HEK293 (cell line): Measurements from ENCODE around the gene KLHDC7B.

Source experiments
- CTCF ChIA-PET: fragments of 350-600 bp; formaldehyde crosslinking; extraction: SDS; loops from one replicate; lab custom pipeline; 2021; ENCODE audit warnings: antibody characterized with exemption; lab: Yijun Ruan, JAX
- POLR2A ChIA-PET: fragments of 300-600 bp; formaldehyde crosslinking; extraction: SDS; loops from one replicate; lab custom pipeline; 2020; ENCODE audit warnings: antibody characterized with exemption, inconsistent platforms; lab: Yijun Ruan, JAX
- H3K27ac ChIP-seq: fragments of 200-500 bp; sonication (Bioruptor generic); 2 replicates; pipeline ENCODE4 v1.5.1; 2014; ENCODE audit warnings: low read depth, low read length, control low read depth, inconsistent platforms; ENCODE audit errors: extremely low read depth
- H3K36me3 ChIP-seq, 2 experiments: fragments of 200-500 bp in 1 of 2; sonication (Bioruptor generic) in 1 of 2; 1 replicate in 1 of 2; 2 replicates in 1 of 2; pipeline ENCODE4 v1.5.1; 2014 to 2017; ENCODE audit warnings: inconsistent platforms in 2 of 2, low read length in 2 of 2; ENCODE audit not compliant: control insufficient read depth in 2 of 2, insufficient read depth in 1 of 2
- H3K4me1 ChIP-seq: fragments of 200-500 bp; sonication (Bioruptor generic); 2 replicates; pipeline ENCODE4 v1.5.1; 2014; ENCODE audit warnings: mild to moderate bottlenecking, low read length, inconsistent platforms; ENCODE audit not compliant: control insufficient read depth, insufficient read depth
- H3K4me3 ChIP-seq: 2 replicates; pipeline ENCODE4 v1.5.1; 2011; ENCODE audit warnings: low read depth, mild to moderate bottlenecking, control low read depth, low read length, moderate library complexity
- H3K9me3 ChIP-seq: fragments of 200-500 bp; sonication (Bioruptor generic); 2 replicates; pipeline ENCODE4 v1.5.1; 2014; ENCODE audit warnings: low read depth, low read length, inconsistent platforms; ENCODE audit not compliant: control insufficient read depth, insufficient read depth
- GLI4 ChIP-seq: fragments of 450-650 bp; formaldehyde crosslinking; IDR thresholded peaks from 2 replicates; pipeline ENCODE4 v1.5.1; 2016; ENCODE audit warnings: missing biosample characterization, missing genetic modification characterization
- GLIS1 ChIP-seq: fragments of 450-650 bp; formaldehyde crosslinking; IDR thresholded peaks from 2 replicates; pipeline ENCODE4 v1.5.1; 2016; ENCODE audit warnings: missing biosample characterization, missing genetic modification characterization
- HOXC10 ChIP-seq: sonication (generic); formaldehyde crosslinking; IDR thresholded peaks from 2 replicates; pipeline ENCODE4 v1.8.1; 2023; ENCODE audit warnings: mild to moderate bottlenecking, missing genetic modification reagents
- HOXD13 ChIP-seq: sonication (generic); formaldehyde crosslinking; IDR thresholded peaks from 2 replicates; pipeline ENCODE4 v1.8.0; 2022; ENCODE audit warnings: missing genetic modification reagents, borderline replicate concordance
- REPIN1 ChIP-seq: fragments of 450-650 bp; formaldehyde crosslinking; IDR thresholded peaks from 2 replicates; pipeline ENCODE4 v1.5.1; 2017; ENCODE audit warnings: missing biosample characterization, missing genetic modification characterization, low read depth
- SCRT2 ChIP-seq: fragments of 450-650 bp; formaldehyde crosslinking; IDR thresholded peaks from 2 replicates; pipeline ENCODE4 v1.5.1; 2016; ENCODE audit warnings: missing biosample characterization, missing genetic modification characterization
- ZBTB17 ChIP-seq: fragments of 450-650 bp; formaldehyde crosslinking; IDR thresholded peaks from 2 replicates; pipeline ENCODE4 v1.5.1; 2016; ENCODE audit warnings: missing biosample characterization, missing genetic modification characterization
- ZBTB20 ChIP-seq: fragments of 450-650 bp; formaldehyde crosslinking; IDR thresholded peaks from 2 replicates; pipeline ENCODE4 v1.5.1; 2016; ENCODE audit warnings: missing biosample characterization, missing genetic modification characterization
- ZEB2 ChIP-seq: fragments of 450-650 bp; formaldehyde crosslinking; IDR thresholded peaks from 2 replicates; pipeline ENCODE4 v1.5.1; 2016; ENCODE audit warnings: missing biosample characterization, missing genetic modification characterization
- ZFHX2 ChIP-seq: fragments of 450-650 bp; formaldehyde crosslinking; conservative IDR thresholded peaks from 2 replicates; pipeline ENCODE4 v1.5.1; 2016; ENCODE audit warnings: missing biosample characterization, missing genetic modification characterization
- ZNF10 ChIP-seq: fragments of 450-650 bp; formaldehyde crosslinking; IDR thresholded peaks from 2 replicates; pipeline ENCODE4 v1.5.1; 2017; ENCODE audit warnings: missing biosample characterization, missing genetic modification characterization
- ZNF248 ChIP-seq: fragments of 450-650 bp; formaldehyde crosslinking; IDR thresholded peaks from 2 replicates; pipeline ENCODE4 v1.5.1; 2017; ENCODE audit warnings: missing biosample characterization, missing genetic modification characterization
- ZNF302 ChIP-seq: fragments of 450-650 bp; formaldehyde crosslinking; IDR thresholded peaks from 2 replicates; pipeline ENCODE4 v1.5.1; 2016; ENCODE audit warnings: missing biosample characterization, missing genetic modification characterization, low read depth
- ZNF335 ChIP-seq: fragments of 450-650 bp; formaldehyde crosslinking; conservative IDR thresholded peaks from 2 replicates; pipeline ENCODE4 v1.5.1; 2016; ENCODE audit warnings: missing biosample characterization, missing genetic modification characterization
- ZNF341 ChIP-seq: fragments of 450-650 bp; formaldehyde crosslinking; IDR thresholded peaks from 2 replicates; pipeline ENCODE4; 2016; ENCODE audit warnings: low read depth, missing biosample characterization, missing genetic modification characterization
- ZNF544 ChIP-seq: fragments of 450-650 bp; formaldehyde crosslinking; IDR thresholded peaks from 2 replicates; pipeline ENCODE4 v1.5.0; 2017; ENCODE audit warnings: missing biosample characterization, missing genetic modification characterization
- ZNF548 ChIP-seq: fragments of 450-650 bp; formaldehyde crosslinking; IDR thresholded peaks from 2 replicates; pipeline ENCODE4 v1.5.1; 2016; ENCODE audit warnings: missing biosample characterization, missing genetic modification characterization
- ZNF549 ChIP-seq: fragments of 450-650 bp; IDR thresholded peaks from 2 replicates; pipeline ENCODE4 v1.5.1; 2018; ENCODE audit warnings: missing biosample characterization, missing genetic modification characterization, mild to moderate bottlenecking, inconsistent platforms, moderate library complexity
- ZNF600 ChIP-seq: fragments of 450-650 bp; formaldehyde crosslinking; IDR thresholded peaks from 2 replicates; pipeline ENCODE4 v1.5.1; 2016; ENCODE audit warnings: missing biosample characterization, missing genetic modification characterization
- ZNF626 ChIP-seq: fragments of 450-650 bp; sonication (Bioruptor Pico); formaldehyde crosslinking; IDR thresholded peaks from 2 replicates; pipeline ENCODE4 v1.5.1; 2018; ENCODE audit warnings: missing biosample characterization, missing genetic modification characterization, inconsistent platforms
- ZNF629 ChIP-seq: fragments of 450-650 bp; formaldehyde crosslinking; IDR thresholded peaks from 2 replicates; pipeline ENCODE4 v1.5.1; 2017; ENCODE audit warnings: missing biosample characterization, missing genetic modification characterization
- ZNF677 ChIP-seq: fragments of 450-650 bp; IDR thresholded peaks from 2 replicates; pipeline ENCODE4 v1.5.0; 2018; ENCODE audit warnings: missing biosample characterization, mild to moderate bottlenecking, missing genetic modification characterization, moderate library complexity
- ZNF701 ChIP-seq: fragments of 450-650 bp; formaldehyde crosslinking; IDR thresholded peaks from 2 replicates; pipeline ENCODE4 v1.5.1; 2016; ENCODE audit warnings: missing biosample characterization, missing genetic modification characterization
- ZNF785 ChIP-seq: fragments of 450-650 bp; formaldehyde crosslinking; IDR thresholded peaks from 2 replicates; pipeline ENCODE4 v1.5.1; 2016; ENCODE audit warnings: missing biosample characterization, missing genetic modification characterization
- ZSCAN16 ChIP-seq: fragments of 450-650 bp; formaldehyde crosslinking; IDR thresholded peaks from 2 replicates; pipeline ENCODE4 v1.5.1; 2016; ENCODE audit warnings: missing biosample characterization, missing genetic modification characterization
- TF ChIP-seq, protein P1 (sequence below): fragments of 450-650 bp; formaldehyde crosslinking; IDR thresholded peaks from 2 replicates; pipeline ENCODE4 v1.5.1; 2017; ENCODE audit warnings: missing biosample characterization, missing genetic modification characterization
- TF ChIP-seq, protein P2 (sequence below): fragments of 450-650 bp; formaldehyde crosslinking; IDR thresholded peaks from 2 replicates; pipeline ENCODE4 v1.5.1; 2016; ENCODE audit warnings: missing biosample characterization, missing genetic modification characterization, borderline replicate concordance

The KLHDC7B gene

DNA sequence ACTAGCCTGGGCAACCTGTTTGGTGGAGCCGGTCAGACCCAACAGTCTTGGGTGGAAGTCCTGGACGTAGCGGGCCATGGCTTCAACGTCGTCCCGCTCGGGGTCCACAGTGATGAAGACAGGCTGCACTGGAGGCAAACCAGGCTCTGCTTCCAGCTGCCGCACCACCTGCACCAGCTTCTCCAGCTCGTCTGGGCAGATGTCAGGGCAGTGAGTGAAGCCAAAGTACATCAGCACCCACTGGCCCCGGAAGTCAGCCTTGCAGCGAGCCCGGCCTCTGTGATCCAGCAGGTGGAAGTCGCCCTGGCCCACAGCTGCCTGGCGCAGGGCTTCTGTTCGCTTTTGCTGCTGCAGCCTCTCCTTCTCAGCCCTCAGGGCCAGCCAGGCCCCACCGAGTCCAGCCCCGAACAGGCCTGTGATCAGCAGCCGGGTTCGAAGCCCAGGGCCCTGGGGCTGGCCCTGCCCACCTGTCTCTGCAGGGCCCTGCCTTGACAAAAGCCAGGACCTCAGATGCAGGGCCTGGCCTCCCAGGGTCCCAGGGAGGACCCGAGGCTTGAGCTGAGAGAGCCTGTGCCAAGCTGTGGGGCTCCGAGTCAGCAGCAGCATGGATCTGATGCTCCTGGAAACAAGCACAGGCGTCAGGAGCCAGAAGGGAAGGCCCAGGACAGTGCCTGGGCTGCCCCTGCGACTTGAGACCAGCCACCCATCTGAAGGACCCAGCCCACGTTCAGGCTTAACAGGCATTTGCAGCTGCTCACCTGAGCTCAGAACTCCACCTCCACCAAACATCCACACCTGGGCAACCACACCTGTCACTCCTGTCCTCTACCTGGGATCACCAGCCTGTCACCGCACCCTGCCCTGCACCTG lies 21.7 kb upstream of the KLHDC7B start:
- TF ChIP-seq ZNF629 (tag by site-specific recombination) (no peak), ZNF701 (tag by site-specific recombination) (no peak), ZNF626 (tag by site-specific recombination) (no peak), ZNF335 (tag by site-specific recombination) (peak; percentile 99), ZNF548 (no peak), SCRT2 (peak; percentile 47; the same call in 1 of the 2 replicates), ZNF10 (tag by site-specific recombination) (no peak), ZNF302 (tag by site-specific recombination) (no peak), ZBTB17 (tag by site-specific recombination) (peak; percentile 96), ZNF785 (tag by site-specific recombination) (no peak), GLIS1 (tag by site-specific recombination) (peak; percentile 51), ZNF600 (no peak), ZEB2 (peak; percentile 91), ZFHX2 (tag by site-specific recombination) (no peak), ZNF544 (tag by site-specific recombination) (no peak), ZNF677 (tag by site-specific recombination) (no peak), ZNF549 (tag by site-specific recombination) (no peak), GLI4 (tag by site-specific recombination) (no peak), ZNF248 (tag by site-specific recombination) (no peak), ZSCAN16 (tag by site-specific recombination) (no peak), ZBTB20 (tag by site-specific recombination) (peak; percentile 43)
- TF ChIP-seq, protein P1, sequence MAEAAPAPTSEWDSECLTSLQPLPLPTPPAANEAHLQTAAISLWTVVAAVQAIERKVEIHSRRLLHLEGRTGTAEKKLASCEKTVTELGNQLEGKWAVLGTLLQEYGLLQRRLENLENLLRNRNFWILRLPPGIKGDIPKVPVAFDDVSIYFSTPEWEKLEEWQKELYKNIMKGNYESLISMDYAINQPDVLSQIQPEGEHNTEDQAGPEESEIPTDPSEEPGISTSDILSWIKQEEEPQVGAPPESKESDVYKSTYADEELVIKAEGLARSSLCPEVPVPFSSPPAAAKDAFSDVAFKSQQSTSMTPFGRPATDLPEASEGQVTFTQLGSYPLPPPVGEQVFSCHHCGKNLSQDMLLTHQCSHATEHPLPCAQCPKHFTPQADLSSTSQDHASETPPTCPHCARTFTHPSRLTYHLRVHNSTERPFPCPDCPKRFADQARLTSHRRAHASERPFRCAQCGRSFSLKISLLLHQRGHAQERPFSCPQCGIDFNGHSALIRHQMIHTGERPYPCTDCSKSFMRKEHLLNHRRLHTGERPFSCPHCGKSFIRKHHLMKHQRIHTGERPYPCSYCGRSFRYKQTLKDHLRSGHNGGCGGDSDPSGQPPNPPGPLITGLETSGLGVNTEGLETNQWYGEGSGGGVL = no peak
- Histone ChIP-seq H3K9me3 (no peaks in the 10 kb centered on the region), H3K36me3 (peaks cover 0 to 49% of the 10 kb centered on the region in 2 experiments; a peak in 2 of 3 replicates), H3K4me3 (peak overlapping the region; percentile 79), H3K27ac (peak overlapping the region; percentile 90; the same call in 1 of the 2 replicates), H3K4me1 (no peaks in the 10 kb centered on the region; the same call in 1 of the 2 replicates)
- ChIA-PET CTCF (interaction anchor here (2.1 to 2.7 kb wide), 4 partner anchors 9 to 41 kb away, joined by 13 to 37 read pairs (median 24); partner anchors contain the start of genes LMF2, NCAPH2 and SYCE3), POLR2A (interaction anchor here (0.9 to 5.3 kb wide), 11 partner anchors 9 to 276 kb away, joined by 3 to 189 read pairs (median 19); partner anchors contain the start of genes CHKB, LMF2, NCAPH2 and SYCE3)

DNA sequence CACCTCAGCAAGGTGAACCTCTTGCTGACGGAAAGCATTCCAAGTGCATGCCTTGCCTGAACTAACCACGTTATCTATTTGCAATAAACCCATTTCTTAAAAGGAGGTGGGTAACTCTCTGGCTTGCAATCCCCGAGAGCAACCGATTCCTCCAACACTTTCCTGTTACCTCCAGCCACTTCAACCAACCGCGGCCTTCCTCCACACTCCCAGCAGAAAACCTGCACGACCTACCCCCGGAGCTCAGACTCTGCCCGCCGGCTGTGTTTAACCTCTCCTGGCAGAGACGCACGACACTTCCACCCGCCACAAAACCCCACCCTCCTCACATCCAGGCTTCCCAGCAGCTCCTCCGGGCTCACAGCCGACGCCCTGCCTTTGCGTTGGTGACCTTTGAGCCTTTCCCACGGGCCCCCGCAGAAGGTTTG lies 21.0 kb upstream of the KLHDC7B start:
- Histone ChIP-seq H3K27ac (peak overlapping the region; percentile 90), H3K9me3 (no peaks in the 10 kb centered on the region), H3K36me3 (peaks cover 0 to 43% of the 10 kb centered on the region in 2 experiments; a peak in 2 of 3 replicates), H3K4me1 (no peaks in the 10 kb centered on the region; the same call in 1 of the 2 replicates), H3K4me3 (peak overlapping the region; percentile 79)
- ChIA-PET POLR2A (interaction anchor here (0.9 to 5.3 kb wide), 16 partner anchors 8 to 277 kb away, joined by 3 to 189 read pairs (median 8); partner anchors contain the start of genes CHKB, KLHDC7B, LMF2 and NCAPH2), CTCF (interaction anchor here (1.1 to 2.7 kb wide), 5 partner anchors 10 to 40 kb away, joined by 6 to 37 read pairs (median 17); partner anchors contain the start of genes LMF2, NCAPH2 and SYCE3)
- TF ChIP-seq HOXD13 (peak; percentile 4; the same call in 1 of the 2 replicates), HOXC10 (CRISPR knock-in tag) (peak; percentile 61; the same call in 1 of the 2 replicates), ZNF341 (tag by site-specific recombination) (peak; percentile 32; the same call in 1 of the 2 replicates), ZBTB17 (tag by site-specific recombination) (peak; percentile 6; the same call in 1 of the 2 replicates), REPIN1 (tag by site-specific recombination) (no peak), ZNF548 (peak; percentile 87), ZEB2 (0 out of 2 replicates have a peak, but pooled peaks have one; percentile 6)
- TF ChIP-seq, protein P2, sequence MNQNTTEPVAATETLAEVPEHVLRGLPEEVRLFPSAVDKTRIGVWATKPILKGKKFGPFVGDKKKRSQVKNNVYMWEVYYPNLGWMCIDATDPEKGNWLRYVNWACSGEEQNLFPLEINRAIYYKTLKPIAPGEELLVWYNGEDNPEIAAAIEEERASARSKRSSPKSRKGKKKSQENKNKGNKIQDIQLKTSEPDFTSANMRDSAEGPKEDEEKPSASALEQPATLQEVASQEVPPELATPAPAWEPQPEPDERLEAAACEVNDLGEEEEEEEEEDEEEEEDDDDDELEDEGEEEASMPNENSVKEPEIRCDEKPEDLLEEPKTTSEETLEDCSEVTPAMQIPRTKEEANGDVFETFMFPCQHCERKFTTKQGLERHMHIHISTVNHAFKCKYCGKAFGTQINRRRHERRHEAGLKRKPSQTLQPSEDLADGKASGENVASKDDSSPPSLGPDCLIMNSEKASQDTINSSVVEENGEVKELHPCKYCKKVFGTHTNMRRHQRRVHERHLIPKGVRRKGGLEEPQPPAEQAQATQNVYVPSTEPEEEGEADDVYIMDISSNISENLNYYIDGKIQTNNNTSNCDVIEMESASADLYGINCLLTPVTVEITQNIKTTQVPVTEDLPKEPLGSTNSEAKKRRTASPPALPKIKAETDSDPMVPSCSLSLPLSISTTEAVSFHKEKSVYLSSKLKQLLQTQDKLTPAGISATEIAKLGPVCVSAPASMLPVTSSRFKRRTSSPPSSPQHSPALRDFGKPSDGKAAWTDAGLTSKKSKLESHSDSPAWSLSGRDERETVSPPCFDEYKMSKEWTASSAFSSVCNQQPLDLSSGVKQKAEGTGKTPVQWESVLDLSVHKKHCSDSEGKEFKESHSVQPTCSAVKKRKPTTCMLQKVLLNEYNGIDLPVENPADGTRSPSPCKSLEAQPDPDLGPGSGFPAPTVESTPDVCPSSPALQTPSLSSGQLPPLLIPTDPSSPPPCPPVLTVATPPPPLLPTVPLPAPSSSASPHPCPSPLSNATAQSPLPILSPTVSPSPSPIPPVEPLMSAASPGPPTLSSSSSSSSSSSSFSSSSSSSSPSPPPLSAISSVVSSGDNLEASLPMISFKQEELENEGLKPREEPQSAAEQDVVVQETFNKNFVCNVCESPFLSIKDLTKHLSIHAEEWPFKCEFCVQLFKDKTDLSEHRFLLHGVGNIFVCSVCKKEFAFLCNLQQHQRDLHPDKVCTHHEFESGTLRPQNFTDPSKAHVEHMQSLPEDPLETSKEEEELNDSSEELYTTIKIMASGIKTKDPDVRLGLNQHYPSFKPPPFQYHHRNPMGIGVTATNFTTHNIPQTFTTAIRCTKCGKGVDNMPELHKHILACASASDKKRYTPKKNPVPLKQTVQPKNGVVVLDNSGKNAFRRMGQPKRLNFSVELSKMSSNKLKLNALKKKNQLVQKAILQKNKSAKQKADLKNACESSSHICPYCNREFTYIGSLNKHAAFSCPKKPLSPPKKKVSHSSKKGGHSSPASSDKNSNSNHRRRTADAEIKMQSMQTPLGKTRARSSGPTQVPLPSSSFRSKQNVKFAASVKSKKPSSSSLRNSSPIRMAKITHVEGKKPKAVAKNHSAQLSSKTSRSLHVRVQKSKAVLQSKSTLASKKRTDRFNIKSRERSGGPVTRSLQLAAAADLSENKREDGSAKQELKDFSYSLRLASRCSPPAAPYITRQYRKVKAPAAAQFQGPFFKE (tag by site-specific recombination) = no peak
